ENCODE measurements around the gene BHLHA9. TPM values are rescaled to one million over a fixed set of nuclear protein-coding genes. Genes with fewer than 3 reads are reported as not detected.
A peak's percentile ranks its signal among the peaks of the same experiment; 100 is the strongest.

BHLHA9 gene
- total and polyA plus RNA-seq, 2 of the 8 experiments (the other 6 are each of a cell fraction or from before 2014, with no cell fraction given) = 0.29 to 0.34 TPM

- H3K14ac ChIP-seq (ENCODE audit: insufficient read length) = no peak overlapping the region
- peak overlapping the region; percentile 59 to 90 for H3K4me2 ChIP-seq (ENCODE audit: insufficient read depth in 1 of 2, low read depth in 2 of 2, low read length in 2 of 2)
- H3K4me3 ChIP-seq (ENCODE audit: extremely low read depth in 1 of 4, insufficient read depth in 2 of 4, low read depth in 3 of 4, low read length in 4 of 4) = peak overlapping the region in 3 of 4 experiments; percentile 3 to 65 (median 3); a peak in 3 of 8 replicates
- WGBS, 2 experiments (ENCODE audit: extremely low coverage in 1 of 2, insufficient coverage in 1 of 2, insufficient read length in 1 of 2, insufficient replicate concordance in 2 of 2, low coverage in 1 of 2, low lambda C conversion rate in 2 of 2, missing lambda C conversion rate in 1 of 2) = 5% methylated on average over 23 of the region's 79 CpGs; no CpG with 5 or more reads in 1 of the 2 experiments
- no peak overlapping the region for H4K5ac ChIP-seq (ENCODE audit: insufficient read length, low read depth, low read length)
- no peaks in the 10 kb centered on the region for H3K79me1 ChIP-seq (ENCODE audit: low read depth, low read length)
- no peak overlapping the region for H3K56ac ChIP-seq (replicated peaks; ENCODE audit: insufficient read length, low read depth, low read length)
- peaks cover 0 to 4% (median 0%) of the 10 kb centered on the region in 4 experiments; a peak in 3 of 7 replicates for H3K4me1 ChIP-seq (replicated peaks in 1 of 4; ENCODE audit: control insufficient read depth in 3 of 4, insufficient read depth in 4 of 4, low read length in 3 of 4)
- H2BK5ac ChIP-seq (ENCODE audit: low read depth, low read length) = no peak overlapping the region
- no peak overlapping the region for H3K9ac ChIP-seq (replicated peaks in 1 of 4; ENCODE audit: extremely low read depth in 1 of 4, low read depth in 3 of 4, low read length in 3 of 4)
- peaks cover 0 to 7% of the 10 kb centered on the region in 2 experiments for H4K20me1 ChIP-seq (replicated peaks in 1 of 2; ENCODE audit: control insufficient read depth in 1 of 2, insufficient read depth in 2 of 2, low read length in 2 of 2)
- H2BK20ac ChIP-seq (ENCODE audit: low read length) = no peak overlapping the region
- H3K18ac ChIP-seq (ENCODE audit: extremely low read depth, low read length) = no peak overlapping the region; the same call in 1 of the 2 replicates
- no peak overlapping the region for H3K23ac ChIP-seq (ENCODE audit: insufficient read length)
- H3K4ac ChIP-seq (replicated peaks; ENCODE audit: insufficient read length, low read depth, low read length) = no peak overlapping the region
- H2BK12ac ChIP-seq (ENCODE audit: low read depth, low read length) = no peak overlapping the region
- no peak overlapping the region for H2BK15ac ChIP-seq (ENCODE audit: low read length)
- no peak overlapping the region for H4K91ac ChIP-seq (replicated peaks; ENCODE audit: insufficient read length, low read length)
- FAIRE-seq (no peak), DNase-seq (ENCODE audit: low read depth in 1 of 2, low spot score in 2 of 2) (peak in 1 of 2 experiments; percentile 60)
- H3K27me3 ChIP-seq (replicated peaks in 1 of 4; ENCODE audit: control insufficient read depth in 3 of 4, extremely low read depth in 1 of 4, insufficient read depth in 3 of 4, low read length in 3 of 4) = peaks cover 47 to 61% (median 57%) of the 10 kb centered on the region in 4 experiments
- H2BK120ac ChIP-seq (replicated peaks; ENCODE audit: low read depth, low read length) = no peak overlapping the region
- no peak overlapping the region for H3K27ac ChIP-seq (ENCODE audit: low read depth, low read length)
- H3K9me3 ChIP-seq (ENCODE audit: insufficient read depth in 2 of 2, low read depth in 1 of 2, low read length in 1 of 2) = peaks cover 0 to 3% of the 10 kb centered on the region in 2 experiments; a peak in 1 of 4 replicates
- peaks cover 0 to 11% (median 0%) of the 10 kb centered on the region in 4 experiments; a peak in 1 of 8 replicates for H3K36me3 ChIP-seq (ENCODE audit: control insufficient read depth in 2 of 4, insufficient read depth in 4 of 4, low read length in 3 of 4)
- peaks cover 3% of the 10 kb centered on the region for H3K23me2 ChIP-seq (ENCODE audit: low read depth, low read length)
- peaks cover 0 to 3% of the 10 kb centered on the region in 2 experiments; a peak in 1 of 4 replicates for H3K79me2 ChIP-seq (ENCODE audit: control insufficient read depth in 1 of 2, insufficient read depth in 2 of 2, low read length in 2 of 2)
- H2AK5ac ChIP-seq (ENCODE audit: low read depth, low read length) = no peak overlapping the region
- H4K8ac ChIP-seq (ENCODE audit: extremely low read depth, insufficient read depth, low read length) = 0 out of 2 replicates have a peak overlapping the region, but pooled peaks have one; percentile 5
- H2AFZ ChIP-seq (ENCODE audit: low read length) = no peak overlapping the region
- ChIA-PET POLR2A (ENCODE audit: partially characterized antibody) (interaction anchor here (0.6 to 1.6 kb wide), 4 partner anchors 11 to 255 kb away, joined by 3 to 5 read pairs (median 3); partner anchors contain the start of gene BHLHA9), CTCF (ENCODE audit: partially characterized antibody) (interaction anchor here (1.2 to 2.0 kb wide), 3 partner anchors 22 to 42 kb away, joined by 3 to 9 read pairs (median 3); no protein-coding TSS in a partner anchor)
- no peak for TF ChIP-seq TAF1 (IDR thresholded peaks at IDR 0.05; ENCODE audit: low read depth, low read length)
- no peak for TF ChIP-seq CHD2 (IDR thresholded peaks at IDR 0.05; ENCODE audit: low read length)
- TF ChIP-seq SIX5 (IDR thresholded peaks at IDR 0.05; ENCODE audit: low read depth, low read length) = no peak
- no peak for TF ChIP-seq CBX5 (IDR thresholded peaks at IDR 0.05; ENCODE audit: low read depth, low read length)
- no peak for TF ChIP-seq SRF (IDR thresholded peaks at IDR 0.05; ENCODE audit: low read depth, low read length)
- TF ChIP-seq EZH2 (IDR thresholded peaks at IDR 0.05; ENCODE audit: low read depth, low read length, severe bottlenecking) = peak; percentile 82
- no peak for TF ChIP-seq ASH2L (IDR thresholded peaks at IDR 0.05; ENCODE audit: low read length)
- TF ChIP-seq TCF12 (IDR thresholded peaks at IDR 0.05; ENCODE audit: low read depth, low read length) = no peak
- TF ChIP-seq RNF2 (IDR thresholded peaks at IDR 0.05; ENCODE audit: borderline replicate concordance, low read depth, low read length, missing control alignments, poor library complexity, severe bottlenecking) = no peak
- no peak for TF ChIP-seq CHD1 (IDR thresholded peaks at IDR 0.05; ENCODE audit: low read depth, low read length)
- TF ChIP-seq SUZ12 (IDR thresholded peaks at IDR 0.05; ENCODE audit: low read length) = peak; percentile 82; the same call in 1 of the 2 replicates
- TF ChIP-seq KDM4A (IDR thresholded peaks at IDR 0.05; ENCODE audit: low read depth, low read length, severe bottlenecking) = peak; percentile 40
These were observed 41.4 kb upstream of the BHLHA9 start for GRCh38 chr17:1228781-1229348.
